GM08714 (cell line): ENCODE measurements around the gene PDGFD.

Source experiments
- H3K4me3 ChIP-seq: fragments of 200-500 bp; sonication (Bioruptor generic); 2 replicates; pipeline ENCODE4 v1.5.1; 2014; ENCODE audit warnings: mild to moderate bottlenecking, low read length, inconsistent platforms
- ZNF274 ChIP-seq: IDR thresholded peaks from 2 replicates; pipeline ENCODE4 v1.6.1; 2012; ENCODE audit warnings: mild to moderate bottlenecking, low read depth, low read length

Gene PDGFD

GRCh38 chr11:104164028-104164520, at the start of gene PDGFD:
PDGFD (minus strand) TSS chr11:104164147.
- TF ChIP-seq ZNF274, result no peak
- peak within 1 kb of the TSS; percentile 49 for H3K4me3 ChIP-seq

- H3K4me3 ChIP-seq, result no peak overlapping the region
- TF ChIP-seq ZNF274, result no peak
These were observed 43.0 kb upstream of the PDGFD start for GRCh38 chr11:104206936-104207335.

GRCh38 chr11:104205838-104206237, 41.9 kb upstream of the PDGFD start:
- H3K4me3 ChIP-seq, result no peak overlapping the region
- TF ChIP-seq ZNF274, result no peak

- TF ChIP-seq ZNF274, result no peak
- H3K4me3 ChIP-seq, result no peak overlapping the region
These were observed 36.7 kb upstream of the PDGFD start for GRCh38 chr11:104200688-104201087.

- no peak overlapping the region for H3K4me3 ChIP-seq
These were observed 35.1 kb upstream of the PDGFD start for GRCh38 chr11:104199053-104199452.

GRCh38 chr11:104198576-104198975, 34.6 kb upstream of the PDGFD start:
- H3K4me3 ChIP-seq, result no peak overlapping the region
- TF ChIP-seq ZNF274, result no peak

More at GRCh38 chr11:104199053-104199452, 35.1 kb upstream of the PDGFD start:
- no peak for TF ChIP-seq ZNF274

GRCh38 chr11:104191124-104191523, 27.2 kb upstream of the PDGFD start:
- TF ChIP-seq ZNF274, result no peak
- no peak overlapping the region for H3K4me3 ChIP-seq

- no peak for TF ChIP-seq ZNF274
- H3K4me3 ChIP-seq, result no peak overlapping the region
These were observed 19.6 kb upstream of the PDGFD start for GRCh38 chr11:104183593-104183992.

GRCh38 chr11:104175769-104176168, 11.8 kb upstream of the PDGFD start:
- TF ChIP-seq ZNF274, result no peak
- H3K4me3 ChIP-seq, result no peak overlapping the region

- TF ChIP-seq ZNF274, result no peak
- H3K4me3 ChIP-seq, result no peak overlapping the region
These were observed 5.1 kb upstream of the PDGFD start for GRCh38 chr11:104169091-104169490.

GRCh38 chr11:104165014-104165413, 1.1 kb upstream of the PDGFD start:
- H3K4me3 ChIP-seq, result no peak overlapping the region
- TF ChIP-seq ZNF274, result no peak

GRCh38 chr11:104163100-104164027, 583 bp downstream of the PDGFD start:
- peak overlapping the region; percentile 49 for H3K4me3 ChIP-seq
- no peak for TF ChIP-seq ZNF274

GRCh38 chr11:104161751-104162450, 2.0 kb downstream of the PDGFD start:
- no peak for TF ChIP-seq ZNF274
- no peak overlapping the region for H3K4me3 ChIP-seq

- no peak for TF ChIP-seq ZNF274
- no peak overlapping the region for H3K4me3 ChIP-seq
These were observed 4.6 kb downstream of the PDGFD start for GRCh38 chr11:104159356-104159755.

- TF ChIP-seq ZNF274, result no peak
- H3K4me3 ChIP-seq, result no peak overlapping the region
These were observed 8.6 kb downstream of the PDGFD start for GRCh38 chr11:104155375-104155774.
